Neural cell (in vitro differentiated cells): ENCODE measurements around the gene WBP1. TPM values are rescaled to one million over a fixed set of nuclear protein-coding genes. Genes with fewer than 3 reads are reported as not detected.

Source experiments
- H2AFZ ChIP-seq: fragments of 200-600, 300-800 bp; sonication (generic), shearing (Covaris generic); 2 replicates; pipeline ENCODE4 v1.6.0; 2014; ENCODE audit warnings: low read depth, mild to moderate bottlenecking, antibody characterized with exemption, low read length, moderate library complexity
- H3F3A ChIP-seq: fragments of 200-600 bp; shearing (Covaris generic); 2 replicates; pipeline ENCODE4 v1.6.1; 2016; ENCODE audit warnings: mild to moderate bottlenecking, moderate library complexity, mixed read lengths, antibody characterized with exemption, low read length; ENCODE audit not compliant: insufficient read depth, poor library complexity, severe bottlenecking
- H3K27ac ChIP-seq: fragments of 200-600, 300-800 bp; sonication (generic), shearing (Covaris generic); 2 replicates; pipeline ENCODE4 v1.5.1; 2014; ENCODE audit warnings: mild to moderate bottlenecking, low read length, moderate library complexity
- H3K27me3 ChIP-seq: fragments of 300-800, 200-600 bp; sonication (generic), shearing (Covaris generic); 2 replicates; pipeline ENCODE4 v1.6.0; 2014; ENCODE audit warnings: mild to moderate bottlenecking, low read depth, low read length, moderate library complexity; ENCODE audit not compliant: insufficient read depth
- H3K36me3 ChIP-seq: fragments of 300-800, 200-600 bp; sonication (generic), shearing (Covaris generic); 2 replicates; pipeline ENCODE4 v1.5.1; 2014; ENCODE audit warnings: mild to moderate bottlenecking, antibody characterized with exemption, low read length, moderate library complexity; ENCODE audit not compliant: insufficient read depth
- H3K4me2 ChIP-seq: fragments of 300-800, 200-600 bp; sonication (generic), shearing (Covaris generic); 2 replicates; pipeline ENCODE4 v1.6.0; 2014; ENCODE audit warnings: mild to moderate bottlenecking, low read length
- H3K4me3 ChIP-seq: fragments of 300-800, 200-600 bp; sonication (generic), shearing (Covaris generic); 2 replicates; pipeline ENCODE4 v1.5.1; 2014; ENCODE audit warnings: mild to moderate bottlenecking, low read length, moderate library complexity
- H3K79me2 ChIP-seq: fragments of 200-600 bp; shearing (Covaris generic); replicated peaks from 2 replicates; pipeline ENCODE4 v1.6.0; 2014; ENCODE audit warnings: mild to moderate bottlenecking, low read length, moderate library complexity; ENCODE audit not compliant: insufficient read depth
- H3K9ac ChIP-seq: fragments of 300-800, 200-600 bp; sonication (generic), shearing (Covaris generic); 2 replicates; pipeline ENCODE4 v1.6.1; 2016; ENCODE audit warnings: mild to moderate bottlenecking, low read length, mixed read lengths
- H3K9me2 ChIP-seq: fragments of 200-600 bp; shearing (Covaris generic); 2 replicates; pipeline ENCODE4 v1.6.1; 2016; ENCODE audit warnings: mild to moderate bottlenecking, low read length, mixed read lengths; ENCODE audit not compliant: insufficient read depth
- H3K9me3 ChIP-seq: fragments of 200-600, 300-800 bp; sonication (generic), shearing (Covaris generic); 2 replicates; pipeline ENCODE4 v1.6.1; 2016; ENCODE audit warnings: mild to moderate bottlenecking, mixed run types, low read length, moderate library complexity, mixed read lengths
- H4K20me1 ChIP-seq: fragments of 200-600 bp; shearing (Covaris generic); 2 replicates; pipeline ENCODE4 v1.6.1; 2016; ENCODE audit warnings: mild to moderate bottlenecking, mixed run types; ENCODE audit not compliant: insufficient read depth
- CTCF ChIP-seq: fragments of 450-650 bp; IDR thresholded peaks from 2 replicates; pipeline ENCODE4 v1.5.1; 2014; ENCODE audit warnings: antibody characterized with exemption, mild to moderate bottlenecking, moderate library complexity; ENCODE audit not compliant: poor library complexity, severe bottlenecking
- EP300 ChIP-seq: fragments of 450-650 bp; conservative IDR thresholded peaks from 2 replicates; pipeline ENCODE4 v1.6.1; 2014; ENCODE audit warnings: antibody characterized with exemption, mild to moderate bottlenecking, moderate library complexity; ENCODE audit not compliant: poor library complexity, severe bottlenecking
- EZH2 ChIP-seq: fragments of 200-600, 300-800 bp; shearing (Covaris generic), sonication (generic); IDR thresholded peaks from 2 replicates; pipeline ENCODE4 v1.6.1; 2014; ENCODE audit warnings: antibody characterized with exemption, low read length, borderline replicate concordance, mild to moderate bottlenecking; ENCODE audit not compliant: insufficient read depth, poor library complexity, severe bottlenecking
- MXI1 ChIP-seq: fragments of 450-650 bp; conservative IDR thresholded peaks from 2 replicates; pipeline ENCODE4 v1.6.1; 2014; ENCODE audit warnings: antibody characterized with exemption, mild to moderate bottlenecking; ENCODE audit not compliant: poor library complexity, severe bottlenecking
- POLR2AphosphoS5 ChIP-seq: IDR thresholded peaks from 2 replicates; pipeline ENCODE4 v1.6.1; 2012
- RAD21 ChIP-seq: fragments of 450-650 bp; conservative IDR thresholded peaks from 2 replicates; pipeline ENCODE4 v1.6.1; 2014; ENCODE audit warnings: antibody characterized with exemption, mild to moderate bottlenecking, moderate library complexity
- SMC3 ChIP-seq: fragments of 450-650 bp; conservative IDR thresholded peaks from 2 replicates; pipeline ENCODE4 v1.6.1; 2014; ENCODE audit warnings: antibody characterized with exemption, mild to moderate bottlenecking, moderate library complexity; ENCODE audit not compliant: poor library complexity
- TAF1 ChIP-seq: IDR thresholded peaks from 2 replicates; pipeline ENCODE4 v1.6.1; 2012; ENCODE audit warnings: low read depth
- polyA plus RNA-seq: library from polyadenylated mRNA; depleted of rRNA; stranded (reverse); fragments of >200 nt; gene quantifications from 2 replicates; pipeline ENCODE4 v1.2.3, GENCODE V29; 2014
- TF ChIP-seq, protein P1 (sequence below): IDR thresholded peaks from 2 replicates; pipeline ENCODE4 v1.6.1; 2012; ENCODE audit warnings: borderline replicate concordance

The WBP1 gene
- polyA plus RNA-seq, 1 donor from 2014 or later = 220 TPM

DNA sequence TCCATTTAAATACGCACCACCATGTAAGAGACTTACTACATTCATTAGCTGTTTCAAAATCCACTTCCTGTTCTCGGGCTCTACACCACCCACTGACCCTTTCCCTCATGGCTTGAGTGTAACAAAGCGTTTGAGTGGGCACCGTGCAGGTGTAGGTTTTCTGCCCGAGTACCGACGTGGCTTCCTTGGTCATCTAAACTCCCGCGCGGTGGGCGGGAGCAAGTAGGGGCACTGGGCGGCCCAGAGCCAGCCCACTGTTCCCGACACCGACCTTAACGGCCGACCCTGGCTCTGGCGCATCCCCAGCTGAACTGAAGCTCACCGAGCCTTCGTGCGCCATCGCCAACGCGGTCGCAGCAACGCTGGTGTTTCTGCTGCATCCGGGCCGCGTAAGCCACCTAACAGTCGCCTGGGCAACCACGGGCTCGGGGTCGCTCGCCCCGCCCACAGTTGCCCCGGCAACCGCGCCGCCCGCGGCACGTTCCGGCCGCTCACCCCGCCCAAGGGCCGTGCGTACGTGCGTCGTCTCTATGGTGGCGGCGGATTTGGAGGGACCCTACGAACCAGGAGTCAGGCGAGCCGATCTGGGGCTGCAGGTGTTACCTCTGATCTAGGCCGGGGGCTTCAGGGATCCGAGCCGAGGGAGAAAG lies 36.9 kb upstream of the WBP1 start, which contains the start of the genes C2orf81 and WDR54:
Gene C2orf81 (minus strand): TSS at position 399 of the 650 bp plus-strand sequence. CDS start 59 bp downstream, at position 340.
Gene WDR54 (plus strand): TSS at position 510 of the 650 bp plus-strand sequence. CDS start 424 bp downstream, outside the sequence.
- Histone ChIP-seq H3K4me2 (peak within 1 kb of the TSS; percentile 82), H3K9me2 (no peaks in the 10 kb centered on the region), H3K4me3 (peak within 1 kb of the TSS; percentile 96), H3K9ac (peak within 1 kb of the TSS; percentile 93), H3F3A (no peaks in the 10 kb centered on the region), H3K27me3 (no peaks in the 10 kb centered on the region), H4K20me1 (no peaks in the 10 kb centered on the region), H2AFZ (peak within 1 kb of the TSS; percentile 95), H3K27ac (peak within 1 kb of the TSS; percentile 96), H3K79me2 (no peaks in the 10 kb centered on the region), H3K36me3 (no peaks in the 10 kb centered on the region), H3K9me3 (no peaks in the 10 kb centered on the region)
- TF ChIP-seq POLR2AphosphoS5 (peak; percentile 98), SMC3 (peak; percentile 54), EZH2 (no peak), RAD21 (peak; percentile 37), TAF1 (peak; percentile 96), CTCF (peak; percentile 15), MXI1 (peak; percentile 97), EP300 (peak; percentile 51)
- TF ChIP-seq, protein P1, sequence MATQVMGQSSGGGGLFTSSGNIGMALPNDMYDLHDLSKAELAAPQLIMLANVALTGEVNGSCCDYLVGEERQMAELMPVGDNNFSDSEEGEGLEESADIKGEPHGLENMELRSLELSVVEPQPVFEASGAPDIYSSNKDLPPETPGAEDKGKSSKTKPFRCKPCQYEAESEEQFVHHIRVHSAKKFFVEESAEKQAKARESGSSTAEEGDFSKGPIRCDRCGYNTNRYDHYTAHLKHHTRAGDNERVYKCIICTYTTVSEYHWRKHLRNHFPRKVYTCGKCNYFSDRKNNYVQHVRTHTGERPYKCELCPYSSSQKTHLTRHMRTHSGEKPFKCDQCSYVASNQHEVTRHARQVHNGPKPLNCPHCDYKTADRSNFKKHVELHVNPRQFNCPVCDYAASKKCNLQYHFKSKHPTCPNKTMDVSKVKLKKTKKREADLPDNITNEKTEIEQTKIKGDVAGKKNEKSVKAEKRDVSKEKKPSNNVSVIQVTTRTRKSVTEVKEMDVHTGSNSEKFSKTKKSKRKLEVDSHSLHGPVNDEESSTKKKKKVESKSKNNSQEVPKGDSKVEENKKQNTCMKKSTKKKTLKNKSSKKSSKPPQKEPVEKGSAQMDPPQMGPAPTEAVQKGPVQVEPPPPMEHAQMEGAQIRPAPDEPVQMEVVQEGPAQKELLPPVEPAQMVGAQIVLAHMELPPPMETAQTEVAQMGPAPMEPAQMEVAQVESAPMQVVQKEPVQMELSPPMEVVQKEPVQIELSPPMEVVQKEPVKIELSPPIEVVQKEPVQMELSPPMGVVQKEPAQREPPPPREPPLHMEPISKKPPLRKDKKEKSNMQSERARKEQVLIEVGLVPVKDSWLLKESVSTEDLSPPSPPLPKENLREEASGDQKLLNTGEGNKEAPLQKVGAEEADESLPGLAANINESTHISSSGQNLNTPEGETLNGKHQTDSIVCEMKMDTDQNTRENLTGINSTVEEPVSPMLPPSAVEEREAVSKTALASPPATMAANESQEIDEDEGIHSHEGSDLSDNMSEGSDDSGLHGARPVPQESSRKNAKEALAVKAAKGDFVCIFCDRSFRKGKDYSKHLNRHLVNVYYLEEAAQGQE = peak; percentile 85

- Histone ChIP-seq H3K9me3 (no peaks in the 10 kb centered on the region), H3K27ac (no peak overlapping the region), H4K20me1 (no peaks in the 10 kb centered on the region), H2AFZ (no peak overlapping the region), H3K4me3 (no peak overlapping the region), H3K36me3 (no peaks in the 10 kb centered on the region), H3F3A (no peaks in the 10 kb centered on the region), H3K9ac (no peak overlapping the region), H3K9me2 (no peaks in the 10 kb centered on the region), H3K79me2 (no peaks in the 10 kb centered on the region), H3K4me2 (no peak overlapping the region), H3K27me3 (no peaks in the 10 kb centered on the region)
- TF ChIP-seq, protein P1 = no peak
- TF ChIP-seq POLR2AphosphoS5 (no peak), MXI1 (no peak), EP300 (no peak), CTCF (no peak), EZH2 (no peak)
These were observed 34.8 kb upstream of the WBP1 start for GRCh38 chr2:74423231-74424095.
